Measurements from ENCODE around the gene TVP23C.

TVP23C gene

GRCh38 chr17:15490634-15491261 is 72.5 kb downstream of the TVP23C start:
- Histone ChIP-seq H4K20me1 (ENCODE audit: low read depth, low read length) (no peaks in the 10 kb centered on the region), H3K36me3 (ENCODE audit: low read length) (no peaks in the 10 kb centered on the region), H3K4me2 (ENCODE audit: low read depth, low read length, poor library complexity, severe bottlenecking) (no peak overlapping the region), H3K79me2 (ENCODE audit: insufficient read depth, low read length) (no peaks in the 10 kb centered on the region), H3K27me3 (ENCODE audit: low read length) (no peaks in the 10 kb centered on the region), H2AFZ (ENCODE audit: low read depth, low read length, severe bottlenecking) (no peak overlapping the region), H3K27ac (ENCODE audit: low read depth, low read length) (no peak overlapping the region), H3K9me2 (replicated peaks; ENCODE audit: insufficient read depth, low read length) (no peaks in the 10 kb centered on the region), H3K4me3 (ENCODE audit: insufficient read depth, low read length, poor library complexity, severe bottlenecking) (no peak overlapping the region), H3F3A (ENCODE audit: insufficient read depth) (no peaks in the 10 kb centered on the region), H3K9ac (ENCODE audit: low read length) (no peak overlapping the region), H3K9me3 (ENCODE audit: insufficient read depth, low read length) (no peaks in the 10 kb centered on the region)
- TF ChIP-seq CTCF (IDR thresholded peaks at IDR 0.05; ENCODE audit: insufficient read depth, low read length, poor library complexity, severe bottlenecking) (no peak), EZH2phosphoT487 (conservative IDR thresholded peaks at IDR 0.05; ENCODE audit: low read length) (no peak)

- H2AFZ ChIP-seq (ENCODE audit: low read depth, low read length, severe bottlenecking): no peak overlapping the region
- no peak overlapping the region for H3K9ac ChIP-seq (ENCODE audit: low read length)
- H3F3A ChIP-seq (ENCODE audit: insufficient read depth): no peaks in the 10 kb centered on the region
- H3K4me3 ChIP-seq (ENCODE audit: insufficient read depth, low read length, poor library complexity, severe bottlenecking): no peak overlapping the region
- H3K9me3 ChIP-seq (ENCODE audit: insufficient read depth, low read length): no peaks in the 10 kb centered on the region
- H4K20me1 ChIP-seq (ENCODE audit: low read depth, low read length): no peaks in the 10 kb centered on the region
- no peak overlapping the region for H3K4me2 ChIP-seq (ENCODE audit: low read depth, low read length, poor library complexity, severe bottlenecking)
- no peaks in the 10 kb centered on the region for H3K79me2 ChIP-seq (ENCODE audit: insufficient read depth, low read length)
- no peaks in the 10 kb centered on the region for H3K36me3 ChIP-seq (ENCODE audit: low read length)
- no peak overlapping the region for H3K27ac ChIP-seq (ENCODE audit: low read depth, low read length)
- H3K9me2 ChIP-seq (replicated peaks; ENCODE audit: insufficient read depth, low read length): no peaks in the 10 kb centered on the region
- no peaks in the 10 kb centered on the region for H3K27me3 ChIP-seq (ENCODE audit: low read length)
- TF ChIP-seq CTCF (IDR thresholded peaks at IDR 0.05; ENCODE audit: insufficient read depth, low read length, poor library complexity, severe bottlenecking) (no peak), EZH2phosphoT487 (conservative IDR thresholded peaks at IDR 0.05; ENCODE audit: low read length) (no peak)
Measured at GRCh38 chr17:15488557-15488956, 74.7 kb downstream of the TVP23C start.

GRCh38 chr17:15485045-15485444 is 78.2 kb downstream of the TVP23C start:
- H3K9me2 ChIP-seq (replicated peaks; ENCODE audit: insufficient read depth, low read length): no peaks in the 10 kb centered on the region
- H3K9me3 ChIP-seq (ENCODE audit: insufficient read depth, low read length): no peaks in the 10 kb centered on the region
- H2AFZ ChIP-seq (ENCODE audit: low read depth, low read length, severe bottlenecking): no peak overlapping the region
- no peak overlapping the region for H3K9ac ChIP-seq (ENCODE audit: low read length)
- H3K4me2 ChIP-seq (ENCODE audit: low read depth, low read length, poor library complexity, severe bottlenecking): no peak overlapping the region
- no peaks in the 10 kb centered on the region for H3K36me3 ChIP-seq (ENCODE audit: low read length)
- no peak overlapping the region for H3K4me3 ChIP-seq (ENCODE audit: insufficient read depth, low read length, poor library complexity, severe bottlenecking)
- H4K20me1 ChIP-seq (ENCODE audit: low read depth, low read length): no peaks in the 10 kb centered on the region
- H3F3A ChIP-seq (ENCODE audit: insufficient read depth): no peaks in the 10 kb centered on the region
- no peak overlapping the region for H3K27ac ChIP-seq (ENCODE audit: low read depth, low read length)
- H3K27me3 ChIP-seq (ENCODE audit: low read length): no peaks in the 10 kb centered on the region
- TF ChIP-seq EZH2phosphoT487 (conservative IDR thresholded peaks at IDR 0.05; ENCODE audit: low read length) (no peak), CTCF (IDR thresholded peaks at IDR 0.05; ENCODE audit: insufficient read depth, low read length, poor library complexity, severe bottlenecking) (no peak)
- H3K79me2 ChIP-seq (ENCODE audit: insufficient read depth, low read length): no peaks in the 10 kb centered on the region
